Hematopoietic multipotent progenitor cell treated with erythropoietin and hydrocortisone succinate and interleukin-3 and kit ligand, for 17 days (in vitro differentiated cells): ENCODE data around the gene ACBD4.

Source experiments
- DNase-seq: peaks from one replicate; pipeline ENCODE4 v3.0.0-alpha.2; 2015; ENCODE audit warnings: low spot score

ACBD4 gene

GRCh38 chr17:45135192-45135977 lies at the start of gene ACBD4:
Gene ACBD4 (plus strand): TSS chr17:45135687. CDS start chr17:45136145, 458 bp downstream.
- peak; percentile 99 for DNase-seq

- no peak for DNase-seq
Measured at GRCh38 chr17:45086391-45086790, 49.1 kb upstream of the ACBD4 start.

- no peak for DNase-seq
Measured at GRCh38 chr17:45086865-45087503, 48.5 kb upstream of the ACBD4 start.

- no peak for DNase-seq
Measured at GRCh38 chr17:45087504-45087975, 47.9 kb upstream of the ACBD4 start.

- DNase-seq = no peak
Measured at GRCh38 chr17:45087978-45088377, 47.5 kb upstream of the ACBD4 start.

- DNase-seq = no peak
Measured at GRCh38 chr17:45088741-45089140, 46.7 kb upstream of the ACBD4 start.

GRCh38 chr17:45090711-45091110 lies 44.8 kb upstream of the ACBD4 start:
- DNase-seq = no peak

GRCh38 chr17:45091778-45092425 lies 43.6 kb upstream of the ACBD4 start:
- no peak for DNase-seq

GRCh38 chr17:45092911-45093430 lies 42.5 kb upstream of the ACBD4 start:
- DNase-seq = no peak

GRCh38 chr17:45093444-45094110 lies 41.9 kb upstream of the ACBD4 start:
- DNase-seq = no peak

- peak; percentile 35 for DNase-seq
Measured at GRCh38 chr17:45096141-45096540, 39.3 kb upstream of the ACBD4 start.

GRCh38 chr17:45096926-45097325 lies 38.6 kb upstream of the ACBD4 start:
- no peak for DNase-seq

- no peak for DNase-seq
Measured at GRCh38 chr17:45098081-45098868, 37.2 kb upstream of the ACBD4 start.

GRCh38 chr17:45098869-45099616 lies 36.4 kb upstream of the ACBD4 start:
- DNase-seq = peak; percentile 77

GRCh38 chr17:45101546-45101882 lies 34.0 kb upstream of the ACBD4 start:
- DNase-seq = no peak

GRCh38 chr17:45101883-45102811 lies 33.3 kb upstream of the ACBD4 start:
- DNase-seq = no peak

GRCh38 chr17:45102856-45103255 lies 32.6 kb upstream of the ACBD4 start:
- DNase-seq = no peak

- no peak for DNase-seq
Measured at GRCh38 chr17:45103269-45103795, 32.2 kb upstream of the ACBD4 start.

GRCh38 chr17:45104029-45104428 lies 31.5 kb upstream of the ACBD4 start:
- DNase-seq = no peak
